CMK (cell line): ENCODE results near the gene ERGIC3.
"Not testable (repeated sequence)": the region's sequence is repeated elsewhere in the genome, so short reads cannot be mapped to it uniquely, and the experiment has no call there.

Experiments
- DNase-seq: peaks from one replicate; pipeline ENCODE4 v3.0.0-alpha.2; 2010; ENCODE audit warnings: low read depth

ERGIC3 gene

DNA sequence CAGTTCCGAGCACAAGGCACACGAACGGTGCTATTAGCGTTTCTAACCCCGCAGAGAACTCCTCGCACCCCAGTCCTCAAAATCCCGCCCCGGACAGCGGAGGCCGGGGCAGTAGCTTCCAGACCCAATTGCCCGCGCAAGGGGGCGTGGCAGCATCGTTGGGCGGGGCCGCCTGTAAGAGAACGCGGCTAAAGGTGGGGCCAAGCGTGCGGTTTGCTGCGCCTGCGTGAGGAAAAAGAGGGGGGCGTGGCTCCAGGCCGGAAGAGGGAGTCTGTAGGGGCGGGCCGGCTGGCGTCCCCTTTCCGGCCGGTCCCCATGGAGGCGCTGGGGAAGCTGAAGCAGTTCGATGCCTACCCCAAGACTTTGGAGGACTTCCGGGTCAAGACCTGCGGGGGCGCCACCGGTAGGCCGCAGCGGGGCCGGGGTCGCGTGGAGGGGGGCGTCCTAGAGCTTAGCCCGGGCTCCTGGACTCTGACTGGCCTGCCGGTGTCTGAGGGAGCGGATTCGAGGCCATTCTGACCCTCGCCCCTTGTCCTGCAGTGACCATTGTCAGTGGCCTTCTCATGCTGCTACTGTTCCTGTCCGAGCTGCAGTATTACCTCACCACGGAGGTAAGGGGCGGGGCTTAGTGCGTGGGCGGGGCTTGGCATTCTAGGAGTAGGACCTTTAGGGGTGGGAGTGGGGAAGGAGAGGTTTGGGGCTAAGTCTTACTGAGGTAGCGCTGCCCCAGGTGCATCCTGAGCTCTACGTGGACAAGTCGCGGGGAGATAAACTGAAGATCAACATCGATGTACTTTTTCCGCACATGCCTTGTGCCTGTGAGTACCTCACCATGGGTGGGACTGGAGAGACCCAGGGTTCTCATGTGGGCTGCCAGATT lies at the start of gene ERGIC3:
Gene ERGIC3 (plus strand): TSS at position 296 of the 880 bp plus-strand sequence. CDS start 20 bp downstream, at position 316.
- DNase-seq, result peak; percentile 95

DNA sequence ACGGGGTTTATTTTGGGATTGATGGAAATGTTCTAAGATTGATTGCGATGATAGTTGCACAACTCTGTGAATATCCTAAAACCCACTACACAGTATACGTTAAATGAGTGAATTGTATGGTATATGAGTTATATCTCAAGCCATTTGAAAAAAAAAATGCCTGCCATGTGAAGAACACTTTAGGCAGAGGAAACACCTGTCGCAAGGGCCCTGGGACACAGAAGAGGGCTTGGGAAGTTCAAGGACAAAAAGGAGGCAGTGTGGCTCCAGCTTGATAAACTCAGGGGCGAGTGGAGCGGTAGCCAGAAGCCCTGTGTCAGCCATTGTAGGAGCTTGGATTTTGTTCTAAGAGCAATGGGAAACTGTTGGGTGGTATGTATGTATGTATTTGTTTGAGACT lies 49.5 kb upstream of the ERGIC3 start:
- no peak for DNase-seq

DNA sequence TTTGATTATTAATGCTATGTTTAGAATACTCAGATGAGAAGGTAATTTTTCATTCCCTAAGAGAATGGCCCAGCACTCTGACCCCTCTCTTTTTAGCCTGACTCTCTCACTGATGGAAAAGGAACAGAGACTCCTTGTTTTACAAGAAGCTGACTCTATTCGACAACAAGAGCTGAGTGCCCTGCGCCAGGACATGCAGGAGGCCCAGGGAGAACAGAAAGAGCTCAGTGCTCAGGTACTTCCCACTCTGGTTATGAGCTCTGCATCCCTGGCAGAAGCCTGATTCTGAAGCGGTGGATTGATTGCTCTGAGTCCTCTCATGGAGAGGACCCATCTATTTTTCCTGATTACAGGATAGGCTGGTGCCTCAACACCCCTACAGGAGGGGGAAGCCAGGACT lies 45.4 kb upstream of the ERGIC3 start:
- no peak for DNase-seq

DNA sequence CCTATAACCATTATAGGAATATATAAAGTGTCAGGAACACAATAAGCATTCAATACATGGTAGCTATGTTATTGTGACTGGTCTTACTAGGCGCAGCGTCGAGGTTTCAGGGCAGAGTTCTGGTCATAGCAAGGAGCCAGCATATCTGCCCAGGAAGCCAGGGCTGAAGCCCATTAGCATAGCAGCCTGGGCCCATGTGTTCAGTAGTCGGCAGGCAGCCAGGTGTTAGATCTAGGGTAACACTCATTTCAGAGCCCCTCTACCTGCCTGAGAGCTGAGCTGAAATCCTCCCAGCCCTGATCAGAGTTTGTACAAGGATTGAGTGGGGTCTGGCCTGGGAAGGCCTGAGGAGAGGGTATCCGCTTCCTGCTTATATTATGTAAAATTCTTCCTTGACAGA lies 44.6 kb upstream of the ERGIC3 start:
- no peak for DNase-seq

DNA sequence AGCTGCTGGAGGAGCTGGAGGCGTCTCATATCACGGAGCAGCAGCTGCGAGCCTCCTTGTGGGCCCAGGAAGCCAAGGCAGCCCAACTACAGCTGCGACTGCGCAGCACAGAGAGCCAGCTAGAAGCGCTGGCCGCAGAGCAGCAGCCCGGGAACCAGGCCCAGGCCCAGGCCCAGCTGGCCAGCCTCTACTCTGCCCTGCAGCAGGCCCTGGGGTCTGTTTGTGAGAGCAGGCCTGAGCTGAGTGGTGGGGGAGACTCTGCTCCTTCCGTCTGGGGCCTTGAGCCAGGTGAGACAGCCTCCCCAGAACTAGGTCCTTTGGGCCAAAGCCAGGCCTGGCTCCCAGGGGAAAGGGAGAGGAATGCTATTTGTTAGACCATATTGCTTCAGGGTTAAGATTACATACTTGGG lies 44.1 kb upstream of the ERGIC3 start:
- DNase-seq, result no peak

DNA sequence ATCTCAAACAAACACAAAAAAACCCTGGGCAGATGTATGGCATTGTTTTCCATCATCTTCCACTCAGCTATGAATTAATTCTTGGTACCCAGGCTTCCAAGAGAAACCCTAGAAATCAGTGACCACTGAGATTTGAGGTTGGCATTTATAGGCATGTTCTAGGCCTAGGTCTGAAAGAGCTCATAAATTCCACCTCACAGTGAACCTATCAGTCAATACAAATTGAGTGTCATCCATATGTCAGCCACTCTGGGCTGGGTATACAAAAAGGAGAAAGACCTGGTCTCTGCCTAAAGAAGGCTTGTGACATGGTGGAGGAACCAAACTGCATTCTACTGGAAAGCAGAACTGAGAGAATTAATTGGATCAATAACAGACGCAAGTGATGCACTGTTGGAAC lies 42.6 kb upstream of the ERGIC3 start:
- DNase-seq, result no peak

DNA sequence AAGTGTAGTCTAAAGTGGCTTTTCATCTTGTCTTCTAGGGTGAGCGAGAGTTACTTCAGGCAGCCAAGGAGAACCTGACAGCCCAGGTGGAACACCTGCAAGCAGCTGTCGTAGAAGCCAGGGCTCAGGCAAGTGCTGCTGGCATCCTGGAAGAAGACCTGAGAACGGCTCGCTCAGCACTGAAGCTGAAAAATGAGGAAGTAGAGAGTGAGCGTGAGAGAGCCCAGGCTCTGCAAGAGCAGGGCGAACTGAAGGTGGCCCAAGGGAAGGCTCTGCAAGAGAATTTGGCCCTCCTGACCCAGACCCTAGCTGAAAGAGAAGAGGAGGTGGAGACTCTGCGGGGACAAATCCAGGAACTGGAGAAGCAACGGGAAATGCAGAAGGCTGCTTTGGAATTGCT lies 39.5 kb upstream of the ERGIC3 start:
- DNase-seq, result no peak

DNA sequence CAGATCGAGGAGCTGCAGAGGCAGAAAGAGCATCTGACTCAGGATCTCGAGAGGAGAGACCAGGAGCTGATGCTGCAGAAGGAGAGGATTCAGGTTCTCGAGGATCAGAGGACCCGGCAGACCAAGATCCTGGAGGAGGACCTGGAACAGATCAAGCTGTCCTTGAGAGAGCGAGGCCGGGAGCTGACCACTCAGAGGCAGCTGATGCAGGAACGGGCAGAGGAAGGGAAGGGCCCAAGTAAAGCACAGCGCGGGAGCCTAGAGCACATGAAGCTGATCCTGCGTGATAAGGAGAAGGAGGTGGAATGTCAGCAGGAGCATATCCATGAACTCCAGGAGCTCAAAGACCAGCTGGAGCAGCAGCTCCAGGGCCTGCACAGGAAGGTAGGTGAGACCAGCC lies 38.6 kb upstream of the ERGIC3 start:
- no peak for DNase-seq

DNA sequence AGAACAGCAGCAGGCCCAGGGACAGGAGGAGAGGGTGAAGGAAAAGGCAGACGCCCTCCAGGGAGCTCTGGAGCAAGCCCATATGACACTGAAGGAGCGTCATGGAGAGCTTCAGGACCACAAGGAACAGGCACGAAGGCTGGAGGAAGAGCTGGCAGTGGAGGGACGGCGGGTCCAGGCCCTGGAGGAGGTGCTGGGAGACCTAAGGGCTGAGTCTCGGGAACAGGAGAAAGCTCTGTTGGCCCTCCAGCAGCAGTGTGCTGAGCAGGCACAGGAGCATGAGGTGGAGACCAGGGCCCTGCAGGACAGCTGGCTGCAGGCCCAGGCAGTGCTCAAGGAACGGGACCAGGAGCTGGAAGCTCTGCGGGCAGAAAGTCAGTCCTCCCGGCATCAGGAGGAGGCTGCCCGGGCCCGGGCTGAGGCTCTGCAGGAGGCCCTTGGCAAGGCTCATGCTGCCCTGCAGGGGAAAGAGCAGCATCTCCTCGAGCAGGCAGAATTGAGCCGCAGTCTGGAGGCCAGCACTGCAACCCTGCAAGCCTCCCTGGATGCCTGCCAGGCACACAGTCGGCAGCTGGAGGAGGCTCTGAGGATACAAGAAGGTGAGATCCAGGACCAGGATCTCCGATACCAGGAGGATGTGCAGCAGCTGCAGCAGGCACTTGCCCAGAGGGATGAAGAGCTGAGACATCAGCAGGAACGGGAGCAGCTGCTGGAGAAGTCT lies 37.9 kb upstream of the ERGIC3 start:
- no peak for DNase-seq

DNA sequence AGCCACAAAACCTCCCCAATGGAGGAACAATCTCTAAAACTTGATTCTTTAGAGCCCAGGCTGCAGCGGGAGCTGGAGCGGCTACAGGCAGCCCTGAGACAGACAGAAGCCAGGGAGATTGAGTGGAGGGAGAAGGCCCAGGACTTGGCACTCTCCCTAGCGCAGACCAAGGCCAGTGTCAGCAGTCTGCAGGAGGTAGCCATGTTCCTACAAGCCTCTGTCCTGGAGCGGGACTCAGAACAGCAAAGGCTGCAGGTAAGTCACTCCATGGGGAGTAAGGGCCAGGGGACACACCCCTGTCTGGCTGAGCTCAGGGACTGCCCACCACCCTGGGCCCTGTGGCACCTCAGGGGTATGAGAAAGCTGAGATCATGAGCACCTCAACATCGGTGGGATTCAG lies 37.1 kb upstream of the ERGIC3 start:
- DNase-seq, result no peak

DNA sequence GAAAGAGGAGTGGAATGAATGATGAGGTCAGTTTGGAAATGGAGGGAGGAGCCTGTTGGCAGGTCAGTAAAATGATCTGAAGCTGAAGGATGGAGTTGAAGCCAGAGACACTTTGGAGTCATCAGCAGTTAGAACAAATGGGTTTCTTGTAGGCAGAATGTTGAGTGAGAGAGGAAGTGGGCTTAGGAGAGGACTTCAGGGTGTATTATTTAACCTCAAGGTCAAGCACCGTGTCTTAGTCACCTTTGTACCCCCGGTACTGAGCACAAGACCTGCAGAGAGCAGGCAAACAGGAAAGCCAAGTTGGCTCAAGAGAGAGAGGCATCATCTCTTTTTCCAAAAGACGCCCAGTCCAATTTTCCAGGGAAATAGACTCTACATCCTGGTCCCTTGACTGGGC lies 35.7 kb upstream of the ERGIC3 start:
- DNase-seq, result no peak

DNA sequence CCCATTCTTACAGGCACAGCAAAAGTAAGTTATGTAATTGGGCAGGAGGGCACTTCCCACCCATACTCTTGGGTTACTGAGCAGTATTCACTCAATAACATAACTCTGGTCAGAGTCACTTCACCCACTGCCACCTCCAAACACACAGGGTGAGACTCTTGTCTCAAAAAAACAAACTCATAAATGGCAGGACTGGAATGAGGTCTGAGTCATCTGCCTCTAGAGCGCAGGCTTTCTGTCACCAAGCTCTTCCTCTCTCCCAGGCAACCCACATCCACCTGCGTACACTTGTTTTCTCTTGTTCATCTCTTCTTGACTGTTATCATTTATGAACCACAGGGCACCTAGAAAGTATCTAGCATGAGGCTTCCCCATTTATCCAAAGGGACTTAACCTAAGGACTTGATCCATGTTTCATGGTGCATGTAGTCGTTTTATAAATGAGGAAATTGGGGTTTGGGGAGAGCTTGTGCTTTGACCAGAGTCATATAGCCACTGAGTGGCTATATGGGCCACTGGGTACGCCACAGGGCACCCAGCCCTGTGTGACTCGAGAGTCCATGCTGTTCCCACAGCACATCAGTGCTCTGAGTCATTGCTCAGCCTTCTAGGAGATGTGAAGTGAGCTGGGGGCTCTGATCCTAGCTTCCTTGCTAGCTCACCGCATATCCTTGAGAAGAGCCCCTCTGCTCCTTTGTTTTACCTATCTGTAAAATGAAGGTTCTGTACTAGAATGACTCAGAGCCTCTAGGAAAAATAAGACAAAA lies 34.8 kb upstream of the ERGIC3 start:
- DNase-seq, result no peak

DNA sequence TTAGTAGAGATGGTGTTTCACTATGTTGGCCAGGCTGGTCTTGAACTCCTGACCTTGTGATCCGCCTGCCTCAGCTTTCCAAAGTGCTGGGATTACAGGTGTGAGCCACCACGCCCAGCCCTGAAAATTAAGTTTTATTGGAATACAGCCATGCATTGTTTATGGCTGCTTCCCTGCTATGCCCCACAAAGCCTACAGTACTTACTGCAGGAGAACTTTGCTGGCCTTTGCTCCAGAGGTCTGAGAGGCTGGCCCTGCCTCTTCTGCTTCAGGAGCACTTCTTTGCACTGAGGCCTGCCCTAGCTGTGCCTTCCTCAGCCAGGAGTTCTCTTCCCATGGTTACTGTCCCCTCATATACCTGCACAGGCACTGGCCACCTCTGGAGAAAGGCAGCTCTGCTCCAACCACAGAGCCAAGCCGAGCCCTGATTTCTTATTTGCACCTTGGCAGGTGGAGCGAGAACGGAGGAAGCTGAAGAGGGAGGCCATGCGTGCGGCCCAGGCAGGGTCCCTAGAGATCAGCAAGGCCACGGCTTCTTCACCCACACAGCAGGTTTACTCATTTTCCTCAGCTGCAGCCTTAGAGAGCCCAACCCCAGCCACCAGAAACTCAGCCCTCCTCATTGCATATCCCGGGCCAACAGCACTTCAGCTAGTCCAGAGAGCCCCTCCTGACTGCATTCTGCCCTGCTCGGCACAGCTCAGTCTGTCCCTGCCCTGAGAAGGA lies 33.2 kb upstream of the ERGIC3 start:
- no peak for DNase-seq

DNA sequence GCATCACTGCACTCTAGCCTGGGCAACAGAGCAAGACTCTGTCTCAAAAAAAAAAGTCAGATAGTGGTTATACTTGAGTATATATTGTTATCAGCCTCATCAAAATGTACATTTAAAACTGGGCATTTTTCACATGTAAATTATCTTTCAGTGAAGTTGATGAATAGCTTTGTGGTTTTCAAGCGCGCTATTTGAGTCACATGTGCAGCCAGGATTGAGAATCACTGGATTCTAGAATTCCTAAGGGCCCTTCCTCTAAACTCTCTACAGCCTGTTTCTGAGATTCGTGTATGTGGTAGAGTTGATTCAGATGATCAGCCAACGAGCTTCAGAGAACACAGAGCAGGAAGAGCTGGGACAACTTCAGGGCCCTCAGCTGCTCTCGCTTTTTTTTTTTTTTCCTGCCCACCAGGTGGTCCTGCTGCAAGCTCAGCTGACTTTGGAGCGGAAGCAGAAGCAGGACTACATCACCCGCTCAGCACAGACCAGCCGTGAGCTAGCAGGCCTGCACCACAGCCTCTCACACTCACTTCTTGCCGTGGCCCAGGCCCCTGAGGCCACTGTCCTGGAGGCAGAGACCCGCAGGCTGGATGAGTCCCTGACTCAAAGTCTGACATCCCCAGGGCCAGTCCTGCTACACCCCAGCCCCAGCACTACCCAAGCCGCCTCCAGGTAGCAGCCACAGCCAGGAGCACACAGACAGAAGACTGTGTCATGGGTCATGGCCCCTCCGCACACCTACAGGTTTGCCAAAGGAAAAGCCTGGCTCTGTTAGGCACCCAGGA lies 30.7 kb upstream of the ERGIC3 start:
- DNase-seq, result no peak

DNA sequence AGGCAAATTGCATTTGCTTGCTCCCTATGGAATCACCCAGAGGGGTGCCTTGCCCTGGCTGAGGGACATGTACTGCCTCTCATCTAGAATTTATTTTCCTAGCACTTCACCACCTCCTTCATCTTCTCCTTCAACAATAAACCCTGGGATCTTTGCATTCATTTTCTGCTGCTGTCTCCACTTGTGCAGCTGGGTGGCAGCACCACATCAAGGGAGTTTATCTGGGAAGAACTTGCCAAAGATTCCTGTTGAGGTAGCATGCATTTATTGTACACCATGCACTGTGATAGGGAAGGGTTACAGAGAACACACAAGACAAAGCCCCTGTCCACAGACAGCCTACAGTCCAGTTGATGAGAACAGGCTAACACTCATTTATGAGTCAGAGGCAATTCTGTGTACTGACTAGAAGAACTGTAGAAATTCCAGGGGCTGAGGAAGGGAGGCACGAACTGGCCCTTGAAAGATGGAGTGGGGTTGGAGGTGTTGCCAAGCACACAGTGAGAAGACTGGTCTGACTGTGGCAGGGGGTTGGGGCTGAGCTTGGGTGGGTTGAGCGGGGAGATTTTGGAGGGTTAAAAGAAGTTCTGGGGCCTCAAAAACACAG lies 30.0 kb upstream of the ERGIC3 start:
- DNase-seq, result no peak

DNA sequence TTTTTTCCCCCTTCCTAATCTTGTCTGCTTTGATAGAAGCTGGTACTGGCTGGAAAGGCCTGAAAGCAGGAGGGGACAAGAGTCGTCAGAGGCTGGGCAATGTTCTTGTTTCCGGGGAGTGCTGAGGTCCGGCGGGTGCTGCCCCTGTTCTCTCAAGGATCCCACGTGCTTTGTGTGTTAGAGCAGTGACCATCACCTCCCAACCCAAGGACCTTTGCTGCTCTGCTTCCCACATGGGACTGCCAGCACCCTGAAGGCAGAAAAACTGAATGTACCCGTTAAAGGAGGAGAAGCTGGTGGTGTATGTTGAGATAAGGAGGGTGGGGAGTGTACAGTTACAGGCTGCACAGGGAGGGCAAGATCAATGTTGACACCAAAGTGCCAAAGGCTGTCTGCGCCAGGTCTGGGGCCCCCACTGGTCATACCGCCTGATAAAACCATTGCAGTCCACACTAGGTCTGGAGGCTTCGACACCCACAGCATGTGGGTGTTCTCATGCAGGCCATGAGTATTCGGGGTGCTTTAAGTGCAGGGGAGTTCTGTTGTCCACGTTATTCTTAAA lies 27.4 kb upstream of the ERGIC3 start:
- DNase-seq, result no peak

DNA sequence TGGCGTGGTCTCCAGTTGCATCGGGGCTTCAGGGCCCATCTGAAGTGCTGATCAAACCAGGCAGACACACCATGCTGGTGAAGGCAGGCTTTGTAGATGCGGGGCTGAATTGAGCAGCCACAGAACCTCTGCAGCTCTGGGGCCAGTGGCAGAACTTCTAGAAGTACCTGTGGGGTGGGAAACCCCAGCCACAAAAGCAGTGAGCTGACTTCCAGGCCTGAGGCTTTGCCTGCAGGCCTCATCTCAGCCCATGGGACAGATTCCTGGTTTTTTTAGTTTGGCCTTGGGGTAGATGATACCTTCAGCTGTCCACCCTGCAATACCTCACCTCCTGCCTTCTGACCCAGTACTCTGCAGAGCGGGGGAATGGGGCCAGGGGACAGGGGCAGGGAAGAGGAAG lies 26.5 kb upstream of the ERGIC3 start:
- no peak for DNase-seq

DNA sequence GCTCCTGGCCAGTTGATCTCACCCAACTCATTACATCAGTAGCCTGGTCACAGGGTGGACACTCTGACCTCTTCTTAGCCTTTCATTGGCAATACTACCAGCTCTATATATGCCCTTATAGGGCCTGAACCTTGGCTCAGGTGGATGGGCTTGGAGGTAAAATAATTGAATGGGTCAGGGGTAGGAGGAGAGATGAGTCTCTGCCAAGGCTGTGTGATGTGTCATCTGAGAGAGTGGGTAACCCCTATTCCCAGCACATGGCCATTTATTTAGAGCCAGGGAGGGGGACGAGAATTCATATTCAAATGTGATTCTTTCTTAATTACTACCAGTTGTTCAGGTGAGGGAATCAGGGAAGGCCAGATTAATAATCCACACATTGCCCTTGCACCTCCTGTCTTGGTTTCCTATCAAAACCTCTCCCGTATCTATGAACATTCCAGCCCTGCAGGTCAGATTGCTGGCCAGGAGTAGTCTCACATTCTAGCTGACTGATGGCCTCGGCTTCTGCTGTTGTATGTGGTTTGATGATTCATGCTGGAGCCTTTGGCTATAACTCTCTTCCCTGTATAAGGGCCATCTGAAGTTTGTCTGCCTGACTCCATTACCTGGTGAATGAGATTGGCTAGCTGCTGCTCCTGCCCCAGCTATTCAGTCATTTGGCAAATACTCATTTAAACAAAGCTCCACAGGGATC lies 25.8 kb upstream of the ERGIC3 start:
- DNase-seq, result no peak

DNA sequence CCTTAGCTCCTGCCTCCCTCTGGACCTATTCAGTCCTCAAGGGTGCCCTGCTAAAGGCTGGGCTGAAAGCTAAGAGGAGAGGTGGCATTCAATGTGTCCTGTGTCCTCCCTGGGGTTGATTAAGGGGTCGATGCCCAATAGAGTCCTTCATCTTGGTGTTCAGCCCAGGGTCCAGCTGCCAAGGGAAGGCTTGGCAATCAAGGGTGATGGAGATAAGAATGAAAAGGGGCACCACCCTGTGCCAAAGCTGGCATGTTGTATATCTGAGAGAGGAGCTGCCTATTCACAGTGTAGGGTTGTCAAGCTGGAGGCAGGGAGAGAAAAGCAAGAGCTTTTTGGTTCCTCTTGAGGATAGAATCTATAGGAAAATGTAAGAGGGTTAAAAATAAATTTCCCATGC lies 24.8 kb upstream of the ERGIC3 start:
- no peak for DNase-seq

DNA sequence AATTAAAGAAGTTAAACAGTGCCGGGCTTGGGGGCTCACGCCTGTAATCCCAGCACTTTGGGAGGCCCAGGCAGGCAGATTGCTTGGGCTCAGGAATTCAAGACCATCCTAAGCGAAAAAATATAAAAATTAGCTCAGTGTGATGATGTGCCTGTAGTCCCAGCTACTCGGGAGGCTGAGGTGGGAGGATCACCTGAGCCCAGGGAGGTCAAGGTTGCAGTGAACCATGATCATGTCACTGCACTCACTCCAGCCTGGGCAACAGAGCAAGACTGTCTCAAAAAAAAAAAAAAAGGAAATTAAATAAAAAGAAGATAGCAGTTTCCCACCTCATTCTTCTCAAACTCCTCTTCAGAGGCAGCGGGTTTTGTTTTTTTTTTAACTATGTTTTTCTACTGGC lies 24.1 kb upstream of the ERGIC3 start:
- not testable (repeated sequence) for DNase-seq
